ENCODE data around the gene BCO2. TPM values are rescaled to one million over a fixed set of nuclear protein-coding genes. Genes with fewer than 3 reads are reported as not detected.

Gene BCO2
- total RNA-seq, 4 donors from 2014 or later = 2.7 to 17.0 (median 9.5) TPM

DNA sequence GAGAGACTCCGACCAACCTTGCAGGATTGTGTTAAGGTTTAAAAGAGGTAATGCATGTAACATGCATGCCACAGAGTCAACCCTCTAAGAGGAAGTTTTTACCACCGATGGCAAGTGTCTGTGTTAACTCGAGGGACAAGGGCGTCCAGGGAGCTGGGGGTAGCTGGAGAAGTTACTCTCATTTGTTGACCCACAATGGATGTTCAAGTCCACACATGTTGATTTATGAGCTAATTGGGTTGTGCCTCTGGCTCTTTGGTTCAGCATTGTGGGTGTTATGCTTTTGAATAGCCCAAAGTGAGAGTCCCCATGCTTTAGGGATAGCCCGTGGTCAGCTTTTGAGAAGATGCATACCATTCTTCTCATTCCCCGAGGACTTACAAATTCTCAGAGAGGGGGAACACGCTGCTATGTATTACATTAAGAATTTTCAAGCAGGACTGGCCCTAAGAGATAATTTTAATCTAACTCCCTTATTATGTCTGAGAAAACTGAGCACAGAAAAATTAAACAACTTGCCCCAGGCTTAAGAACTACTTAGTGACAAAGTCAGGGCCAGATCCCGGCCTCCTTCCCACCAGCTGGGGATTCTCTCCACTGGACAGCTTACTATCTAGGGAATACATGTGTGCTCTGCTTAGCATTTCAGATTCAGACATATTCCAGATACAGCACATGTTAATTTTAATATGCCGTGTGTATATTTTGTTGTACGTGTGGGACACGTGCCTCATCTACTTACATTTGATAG, 90.5 kb downstream of the BCO2 start:
- no peaks in the 10 kb centered on the region for H3K36me3 ChIP-seq
- TF ChIP-seq POLR2A (IDR thresholded peaks at IDR 0.05) = no peak
- TF ChIP-seq, protein P1, sequence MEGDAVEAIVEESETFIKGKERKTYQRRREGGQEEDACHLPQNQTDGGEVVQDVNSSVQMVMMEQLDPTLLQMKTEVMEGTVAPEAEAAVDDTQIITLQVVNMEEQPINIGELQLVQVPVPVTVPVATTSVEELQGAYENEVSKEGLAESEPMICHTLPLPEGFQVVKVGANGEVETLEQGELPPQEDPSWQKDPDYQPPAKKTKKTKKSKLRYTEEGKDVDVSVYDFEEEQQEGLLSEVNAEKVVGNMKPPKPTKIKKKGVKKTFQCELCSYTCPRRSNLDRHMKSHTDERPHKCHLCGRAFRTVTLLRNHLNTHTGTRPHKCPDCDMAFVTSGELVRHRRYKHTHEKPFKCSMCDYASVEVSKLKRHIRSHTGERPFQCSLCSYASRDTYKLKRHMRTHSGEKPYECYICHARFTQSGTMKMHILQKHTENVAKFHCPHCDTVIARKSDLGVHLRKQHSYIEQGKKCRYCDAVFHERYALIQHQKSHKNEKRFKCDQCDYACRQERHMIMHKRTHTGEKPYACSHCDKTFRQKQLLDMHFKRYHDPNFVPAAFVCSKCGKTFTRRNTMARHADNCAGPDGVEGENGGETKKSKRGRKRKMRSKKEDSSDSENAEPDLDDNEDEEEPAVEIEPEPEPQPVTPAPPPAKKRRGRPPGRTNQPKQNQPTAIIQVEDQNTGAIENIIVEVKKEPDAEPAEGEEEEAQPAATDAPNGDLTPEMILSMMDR (IDR thresholded peaks at IDR 0.05) = no peak
- no peaks in the 10 kb centered on the region for H3K27me3 ChIP-seq
- no peak overlapping the region for H3K4me3 ChIP-seq
- no peaks in the 10 kb centered on the region for H3K9me3 ChIP-seq
- 49 to 68% methylated on average over 10 to 11 of the region's 11 CpGs for WGBS, 2 donors
- peak overlapping the region in 2 of 4 donors; percentile 7 to 32 for H3K27ac ChIP-seq
- no peaks in the 10 kb centered on the region for H3K4me1 ChIP-seq
- DNase-seq = no peak
- intact Hi-C loops (cut with DNase I) = no loop called here

DNA sequence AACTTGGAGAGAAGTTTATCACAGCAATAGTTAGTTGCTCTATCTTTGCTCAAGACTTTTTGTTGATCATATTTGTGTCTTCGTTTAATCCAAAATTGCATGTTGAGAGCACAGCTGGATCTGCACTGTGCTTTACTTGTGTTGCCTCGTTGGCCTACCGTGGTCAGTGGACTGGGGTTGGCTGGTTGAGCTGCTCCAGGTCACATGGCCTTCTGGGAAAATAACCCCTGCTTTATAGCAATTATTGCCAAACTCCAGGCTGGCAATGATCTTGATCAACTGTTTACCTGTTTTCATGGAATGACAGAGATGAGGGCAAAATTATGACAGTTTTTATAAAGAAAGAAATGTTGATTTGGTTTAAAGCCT, 91.1 kb downstream of the BCO2 start:
- H3K9me3 ChIP-seq = no peaks in the 10 kb centered on the region
- H3K4me1 ChIP-seq = no peaks in the 10 kb centered on the region
- TF ChIP-seq POLR2A (IDR thresholded peaks at IDR 0.05) = no peak
- no peaks in the 10 kb centered on the region for H3K27me3 ChIP-seq
- H3K36me3 ChIP-seq = no peaks in the 10 kb centered on the region
- H3K4me3 ChIP-seq = no peak overlapping the region
- intact Hi-C loops (cut with DNase I) = no loop called here
- 81 to 94% methylated on average over 3 of the region's 3 CpGs for WGBS, 2 donors
- DNase-seq = no peak
- H3K27ac ChIP-seq = peak overlapping the region in 2 of 4 donors; percentile 7 to 32

DNA sequence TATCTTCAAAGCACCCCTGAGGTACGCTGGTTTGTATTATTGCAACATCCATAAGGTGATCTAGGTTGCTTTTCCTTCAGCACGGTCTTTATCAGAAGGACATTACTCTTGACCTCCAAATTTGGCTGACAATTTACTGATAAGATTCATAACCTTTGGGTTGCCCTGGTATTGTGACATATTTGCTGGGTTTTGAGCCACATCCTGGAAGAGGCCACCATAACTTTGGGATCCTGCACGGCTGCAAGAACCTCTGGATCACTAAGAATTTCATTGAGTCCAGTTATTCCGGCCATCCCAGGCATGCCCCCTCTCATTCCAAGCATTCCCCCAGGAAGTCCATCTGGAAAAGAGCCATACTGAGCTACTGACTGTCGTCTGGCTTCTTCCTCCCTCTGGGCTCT, 91.9 kb downstream of the BCO2 start:
- H3K9me3 ChIP-seq = no peaks in the 10 kb centered on the region
- DNase-seq = no peak
- H3K27ac ChIP-seq = no peak overlapping the region
- WGBS, 2 donors = 46 to 62% methylated on average over 4 to 5 of the region's 5 CpGs
- no peak for TF ChIP-seq POLR2A (IDR thresholded peaks at IDR 0.05)
- TF ChIP-seq, protein P1 (IDR thresholded peaks at IDR 0.05) = no peak
- H3K4me1 ChIP-seq = no peaks in the 10 kb centered on the region
- H3K36me3 ChIP-seq = no peaks in the 10 kb centered on the region
- no peaks in the 10 kb centered on the region for H3K27me3 ChIP-seq
- no peak overlapping the region for H3K4me3 ChIP-seq
- intact Hi-C loops (cut with DNase I) = no loop called here

DNA sequence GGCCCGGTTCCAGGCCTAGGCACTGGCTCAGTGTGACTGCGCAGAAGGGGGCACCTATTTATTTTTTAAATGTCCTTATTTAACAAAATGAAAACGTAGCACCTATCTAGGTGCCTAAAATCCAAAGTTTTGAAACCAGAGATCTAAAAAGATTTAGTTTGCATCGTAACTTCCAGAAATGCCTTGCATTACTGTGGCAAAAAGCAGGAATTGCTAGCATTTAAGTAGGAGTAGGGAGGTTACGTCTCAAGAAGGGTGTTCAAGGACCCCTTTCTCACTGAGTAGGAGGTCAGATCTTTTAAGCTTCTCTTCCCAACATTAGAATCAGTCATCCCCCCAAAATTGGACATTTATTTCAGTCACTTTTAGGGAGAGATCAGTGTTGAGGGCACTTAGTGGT, 93.1 kb downstream of the BCO2 start:
- 79 to 86% methylated on average over 5 of the region's 5 CpGs for WGBS, 2 donors
- Histone ChIP-seq H3K27ac (no peak overlapping the region), H3K4me1 (no peaks in the 10 kb centered on the region), H3K36me3 (no peaks in the 10 kb centered on the region), H3K9me3 (no peaks in the 10 kb centered on the region), H3K4me3 (no peak overlapping the region), H3K27me3 (no peaks in the 10 kb centered on the region)
- intact Hi-C loops (cut with DNase I) = no loop called here
- no peak for DNase-seq
- TF ChIP-seq POLR2A (IDR thresholded peaks at IDR 0.05) = no peak
- TF ChIP-seq, protein P1 (IDR thresholded peaks at IDR 0.05) = no peak

Small RNA genes lying within 50 kb of the gene (small RNA-seq; reads per million reads assigned to genes)
- gene MRPS36P4 = 0 reads per million in 4 donors

Other genes with a start within 250 kb of the BCO2 start
- 10 to 100 TPM in 2 of 4 donors, 1 to 10 TPM in 2; 2.8 to 26.1 (median 9.2) TPM for gene DIXDC1, start 238.2 kb upstream of the BCO2 start, total RNA-seq
- gene DLAT, start 150.1 kb upstream of the BCO2 start, total RNA-seq = 10 to 100 TPM; 28.9 to 56.5 (median 39.4) TPM
- gene PIH1D2, start 101.5 kb upstream of the BCO2 start, total RNA-seq = 1 to 10 TPM; 1.7 to 3.3 (median 2.8) TPM
- 10 to 100 TPM in 3 of 4 donors, 1 to 10 TPM in 1; 8.2 to 19.4 (median 13.7) TPM for gene NKAPD1, start 101.2 kb upstream of the BCO2 start, total RNA-seq
- 10 to 100 TPM; 43.5 to 65.3 (median 62.1) TPM for gene TIMM8B, start 88.8 kb upstream of the BCO2 start, total RNA-seq
- gene SDHD, start 88.6 kb upstream of the BCO2 start, total RNA-seq = 100 to 1,000 TPM in 3 of 4 donors, 10 to 100 TPM in 1; 78.5 to 155 (median 122) TPM
- 100 to 1,000 TPM in 2 of 4 donors, 10 to 100 TPM in 2; 43.7 to 125 (median 98.3) TPM for gene IL18, start 11.4 kb upstream of the BCO2 start, total RNA-seq
- gene TEX12, start 8.1 kb upstream of the BCO2 start, total RNA-seq = 1 to 10 TPM in 1 of 4 donors, under 1 TPM in 1, not detected in 2; 0.38 to 2.5 TPM
- 10 to 100 TPM; 18.4 to 41.8 (median 38.0) TPM for gene PTS, start 50.9 kb downstream of the BCO2 start, total RNA-seq
- not detected for gene PLET1, start 85.3 kb downstream of the BCO2 start, total RNA-seq

All from esophagus squamous epithelium (tissue), 5 donors.